Measurements from ENCODE around the gene APLNR. TPM values are rescaled to one million over a fixed set of nuclear protein-coding genes. Genes with fewer than 3 reads are reported as not detected.

Gene APLNR
- polyA plus RNA-seq, 3 donors = 89.4 to 110 (median 101) TPM

DNA sequence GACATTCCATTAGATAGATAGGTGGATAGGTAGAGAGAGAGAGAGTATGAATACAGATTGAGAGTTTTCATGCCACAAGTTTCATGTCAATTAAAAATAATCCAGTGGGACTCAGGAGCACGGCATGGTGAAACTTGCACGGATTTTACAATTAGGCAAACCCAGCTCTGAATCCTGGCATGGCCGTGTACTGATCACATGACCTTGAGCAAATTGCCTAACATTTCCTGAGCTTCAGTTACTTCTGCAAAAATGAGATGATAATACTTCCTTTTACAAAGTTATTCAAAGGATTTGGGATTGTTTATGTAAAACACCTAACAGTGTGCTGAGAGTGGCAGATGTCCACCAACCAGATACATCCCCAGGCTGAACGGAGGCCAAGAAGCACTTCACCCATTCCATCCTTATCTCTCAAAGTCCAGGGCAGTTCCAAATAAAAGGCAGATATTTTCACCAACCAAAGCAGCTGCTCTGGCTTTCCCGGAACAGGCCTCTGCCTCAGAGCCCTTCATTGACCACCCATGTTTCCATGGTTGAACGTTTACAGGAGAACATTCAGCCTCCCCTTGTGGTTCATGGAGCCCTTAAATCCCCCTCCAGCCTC is 17.9 kb downstream of the APLNR start:
- no peak for DNase-seq (ENCODE audit: low read depth in 3 of 3, low spot score in 2 of 3)

DNA sequence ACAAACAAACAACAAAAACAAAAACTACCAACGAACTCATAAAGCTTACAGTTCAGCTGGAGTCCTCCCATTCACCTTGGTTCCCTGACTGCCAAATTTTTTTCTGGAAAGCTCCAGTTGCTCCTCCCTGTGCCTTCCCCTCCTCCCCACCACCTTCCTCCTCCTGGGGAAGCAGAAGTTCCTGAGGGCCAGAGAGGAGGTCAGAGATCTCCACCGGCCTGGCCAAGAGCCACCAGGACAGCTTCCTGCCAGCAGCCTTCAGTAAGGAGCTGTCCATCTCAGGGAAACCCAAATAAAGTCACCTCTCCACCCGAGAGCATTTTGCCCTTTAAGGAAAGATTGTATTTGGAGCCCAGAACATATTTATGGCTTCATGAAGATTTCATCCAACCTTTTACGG is 20.0 kb downstream of the APLNR start:
- no peak for DNase-seq (ENCODE audit: low read depth in 3 of 3, low spot score in 2 of 3)

DNA sequence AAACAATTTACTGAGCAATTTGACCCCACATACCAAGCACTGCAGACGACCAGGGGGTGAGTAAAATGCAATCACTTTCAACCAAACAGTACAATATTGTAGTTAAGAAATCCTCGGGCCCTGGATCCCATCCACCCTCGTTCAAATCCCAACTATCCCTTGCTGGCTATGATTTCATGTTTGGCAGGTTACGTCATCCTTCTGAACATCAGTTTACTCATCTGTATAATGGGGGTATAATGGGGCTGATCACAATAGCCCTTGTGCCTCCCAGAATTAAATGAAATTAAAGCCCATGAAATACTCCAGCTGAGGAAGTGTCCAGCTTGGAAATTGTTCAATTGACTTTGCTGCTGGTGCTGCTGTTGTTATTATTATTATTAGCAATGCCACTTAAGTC is 20.6 kb downstream of the APLNR start:
- no peak for DNase-seq (ENCODE audit: low read depth in 3 of 3, low spot score in 2 of 3)

DNA sequence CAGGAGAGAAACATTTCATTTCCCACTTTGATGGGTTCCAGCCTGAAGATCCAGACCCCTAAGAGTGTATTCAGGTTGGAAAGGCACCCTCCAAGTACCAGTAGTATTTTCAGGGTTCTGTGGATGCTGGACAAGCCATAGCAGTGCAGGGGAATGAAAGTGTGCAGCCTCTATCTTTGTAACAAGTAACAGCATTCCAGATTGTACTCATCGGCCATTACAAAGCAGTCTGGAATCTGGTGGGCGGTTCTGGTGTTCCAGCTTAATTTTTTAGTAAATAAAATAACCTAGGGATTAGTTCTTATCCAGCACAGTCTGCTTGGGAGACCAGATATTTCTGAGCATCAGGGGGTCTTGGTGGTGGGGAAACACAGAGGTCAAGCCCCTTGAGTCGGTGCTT is 22.6 kb downstream of the APLNR start:
- no peak for DNase-seq (ENCODE audit: low read depth in 3 of 3, low spot score in 2 of 3)

DNA sequence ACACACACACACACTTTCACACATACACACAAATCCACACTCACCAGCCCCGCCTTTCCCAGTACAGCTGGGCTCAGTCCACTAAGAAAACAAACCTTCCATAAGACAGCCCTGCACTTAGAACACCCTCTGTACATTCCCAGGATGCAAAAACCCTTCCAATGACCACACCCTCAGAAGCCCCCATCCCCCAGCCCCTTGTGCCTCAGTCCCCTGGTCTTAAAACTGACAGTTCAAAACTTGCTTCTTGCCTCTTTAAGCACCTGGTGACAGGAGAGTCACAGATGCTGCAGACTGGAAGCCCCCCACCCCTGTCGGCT is 23.0 kb downstream of the APLNR start:
- no peak for DNase-seq (ENCODE audit: low read depth in 3 of 3, low spot score in 2 of 3)

DNA sequence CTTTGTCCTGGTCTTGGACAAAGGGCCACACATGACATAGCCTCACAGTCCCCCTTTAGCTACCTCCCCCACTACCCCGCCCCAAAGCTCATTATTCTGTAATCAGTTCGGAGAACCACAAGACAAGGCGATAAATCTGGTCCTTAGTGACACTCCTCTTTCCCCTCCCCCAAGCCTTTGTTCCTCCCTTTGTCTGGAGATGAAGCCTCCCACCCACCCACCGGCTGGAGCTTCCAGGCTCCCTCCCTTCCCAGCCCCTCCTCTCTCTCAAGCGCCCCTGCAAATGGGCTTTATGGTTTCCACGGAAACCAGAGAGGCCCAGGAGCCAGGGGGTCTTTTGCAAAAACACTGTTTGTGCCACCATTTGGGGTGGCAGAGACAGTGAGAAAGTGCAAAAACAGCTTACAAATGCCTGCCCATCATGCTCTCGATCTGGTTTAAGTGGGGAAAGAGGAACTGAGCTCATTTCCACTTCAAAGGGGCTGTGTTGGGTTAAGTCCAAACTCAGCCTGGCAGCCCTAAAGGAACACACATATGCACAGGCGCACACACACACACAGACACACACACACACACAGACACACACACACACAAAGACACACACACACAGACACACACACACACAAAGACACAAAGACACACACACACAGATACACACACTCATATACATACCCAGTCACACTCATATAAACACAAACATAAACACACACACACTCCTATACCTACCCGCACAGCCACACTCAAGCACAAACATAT is 23.5 kb downstream of the APLNR start:
- peak in 2 of 3 donors; percentile 43 to 74 for DNase-seq (ENCODE audit: low read depth in 3 of 3, low spot score in 2 of 3)

DNA sequence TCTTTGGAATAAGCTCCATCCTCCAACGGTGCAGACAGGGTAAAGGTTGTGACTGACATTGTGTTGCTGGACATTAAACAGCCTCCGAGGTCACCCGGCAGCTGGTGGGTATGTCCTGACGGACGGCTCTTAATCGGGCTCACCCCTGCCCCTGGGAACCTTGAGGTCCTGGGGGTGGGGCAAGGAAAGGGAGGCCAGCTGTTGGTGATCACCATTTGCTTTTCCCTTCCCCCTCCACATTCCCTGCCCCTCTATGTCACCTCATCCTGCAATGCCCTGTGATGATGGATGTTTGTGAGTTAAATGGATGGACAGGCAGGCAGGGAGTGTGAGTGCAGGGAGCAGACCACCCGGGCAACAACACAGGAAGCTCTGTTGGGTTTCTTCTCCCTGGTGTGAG is 26.3 kb downstream of the APLNR start:
- no peak for DNase-seq (ENCODE audit: low read depth in 3 of 3, low spot score in 2 of 3)

DNA sequence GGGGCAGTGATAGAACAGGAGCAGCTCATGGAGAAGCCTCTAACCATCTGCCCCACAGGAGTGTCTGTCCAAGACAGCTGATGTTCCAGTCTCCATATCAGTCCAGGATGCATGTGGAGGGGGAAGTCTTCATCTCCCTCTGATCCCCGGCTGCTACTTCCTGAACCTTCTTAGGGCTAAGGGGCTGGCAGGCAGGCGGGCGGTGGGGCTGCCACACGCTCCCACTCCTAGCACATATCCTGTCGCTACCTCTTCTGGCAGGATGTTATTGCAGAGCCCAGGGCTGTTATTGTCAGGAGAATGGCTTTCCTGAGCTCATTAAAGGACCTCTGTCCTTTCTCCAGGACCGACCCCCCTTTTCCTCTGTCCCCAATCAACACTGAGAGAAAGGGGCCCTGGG is 29.9 kb downstream of the APLNR start:
- no peak for DNase-seq (ENCODE audit: low read depth in 3 of 3, low spot score in 2 of 3)

DNA sequence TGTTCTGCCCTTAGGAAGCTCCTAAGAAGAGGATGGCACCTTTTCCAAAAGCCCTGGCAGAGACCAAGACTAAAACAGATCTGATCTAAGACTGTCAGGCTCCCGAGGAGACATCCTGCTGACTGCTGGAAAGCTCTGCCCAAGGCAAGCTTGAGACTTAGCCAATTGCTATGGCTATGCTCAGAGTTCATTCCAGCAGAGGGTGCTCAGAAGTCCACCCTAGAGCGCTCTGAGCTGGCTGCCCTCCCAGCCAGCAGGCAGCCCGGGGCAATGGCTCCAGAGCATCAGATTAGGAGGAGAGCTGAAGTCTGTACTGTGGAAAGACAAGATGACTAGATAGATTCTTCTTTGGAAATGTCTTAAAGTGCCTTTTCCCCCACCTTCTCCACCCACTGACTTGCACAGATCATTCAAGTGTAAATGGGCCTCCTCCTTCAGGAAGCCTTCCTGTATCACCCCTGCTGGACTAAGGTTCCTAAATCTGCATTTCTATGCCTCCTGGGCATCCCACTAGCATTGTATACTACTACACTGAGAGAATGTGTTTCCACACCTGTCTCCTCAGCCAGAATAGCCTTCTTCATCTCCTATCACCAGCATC is 31.9 kb downstream of the APLNR start:
- no peak for DNase-seq (ENCODE audit: low read depth in 3 of 3, low spot score in 2 of 3)

DNA sequence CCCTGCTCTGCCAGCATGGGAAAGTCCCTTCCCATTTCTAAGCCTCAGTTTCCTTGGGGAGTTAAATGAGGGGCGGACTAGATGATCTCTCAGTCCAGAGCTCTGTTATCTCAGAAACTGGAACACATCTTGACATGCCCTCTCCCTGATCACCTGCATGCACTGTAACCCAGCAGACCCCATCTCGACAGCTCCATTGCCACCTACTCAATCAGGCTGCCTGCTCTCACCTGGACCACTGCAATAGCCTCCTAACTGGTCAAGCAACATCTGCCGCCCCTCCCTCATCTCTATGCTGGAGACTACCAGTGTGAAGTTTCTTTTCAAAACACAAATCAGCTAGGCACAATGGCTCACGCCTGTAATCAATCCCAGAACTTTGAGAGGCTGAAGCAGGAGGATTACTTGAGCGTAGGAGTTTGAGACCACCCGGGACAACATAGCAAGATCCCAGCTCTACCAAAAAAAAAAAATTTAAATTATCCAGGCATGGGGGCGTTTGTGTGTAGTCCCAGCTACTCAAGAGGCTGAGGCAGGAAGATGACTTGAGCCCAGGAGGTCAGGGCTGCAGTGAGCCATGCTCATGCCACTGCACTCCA is 33.1 kb downstream of the APLNR start:
- DNase-seq (ENCODE audit: low read depth in 3 of 3, low spot score in 2 of 3) = no peak

DNA sequence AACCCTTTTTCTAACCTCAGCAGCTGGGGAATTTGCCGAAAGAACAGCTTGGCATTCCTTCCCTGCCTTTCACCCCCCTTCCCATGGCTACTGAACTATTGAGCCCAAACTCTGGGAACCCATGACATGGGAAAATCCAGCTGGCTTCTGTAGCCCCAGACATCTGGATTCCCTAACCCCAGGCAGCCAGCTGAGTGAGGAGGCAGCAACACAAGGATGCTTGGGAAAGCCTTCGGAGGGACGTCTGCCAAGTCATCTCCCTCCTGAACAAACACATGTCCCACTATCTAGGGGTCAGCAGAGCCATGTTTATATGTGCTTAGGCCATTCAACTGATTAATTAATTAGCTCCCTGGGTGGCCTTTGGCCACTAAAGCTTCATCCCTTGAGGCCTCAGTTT is 33.7 kb downstream of the APLNR start:
- DNase-seq (ENCODE audit: low read depth in 3 of 3, low spot score in 2 of 3) = no peak

DNA sequence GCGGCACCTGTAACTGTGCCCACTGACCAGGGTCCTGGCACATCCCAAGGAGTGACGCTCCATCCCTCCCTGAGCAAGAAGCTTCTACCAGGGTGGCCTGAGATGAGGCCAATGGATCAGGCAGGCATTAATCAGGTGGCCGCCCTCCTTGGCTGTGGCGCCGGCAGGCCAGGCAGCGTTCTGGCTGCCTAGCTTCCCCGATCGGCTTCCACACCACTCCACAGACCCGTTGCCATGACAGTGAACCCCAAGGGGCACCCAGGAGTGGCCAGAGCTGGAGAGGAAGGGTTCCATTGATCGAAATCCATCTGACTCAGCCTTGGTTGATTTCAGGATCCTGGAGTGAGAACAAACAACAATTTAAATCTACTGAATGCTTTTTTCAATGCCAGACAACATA is 34.8 kb downstream of the APLNR start:
- DNase-seq (ENCODE audit: low read depth in 3 of 3, low spot score in 2 of 3) = no peak

DNA sequence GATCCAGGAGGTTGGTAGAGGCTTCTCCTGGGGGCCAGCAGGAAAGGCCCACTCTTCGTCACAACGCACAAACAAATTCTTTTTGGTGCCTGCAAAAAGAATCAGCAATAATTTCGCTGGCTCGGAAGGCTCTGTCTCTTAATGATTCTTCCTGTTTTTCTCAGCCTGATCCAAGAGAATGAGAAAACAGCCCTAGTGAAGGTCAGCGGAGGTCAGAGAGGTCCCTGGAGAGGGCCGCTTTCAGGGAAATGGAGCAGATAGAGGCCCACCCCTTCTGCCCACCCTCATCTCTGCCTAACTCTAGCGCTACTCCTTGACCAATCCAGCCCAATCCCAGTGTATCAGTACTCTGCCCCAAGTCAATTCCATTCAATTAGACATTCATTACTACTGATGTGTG is 36.1 kb downstream of the APLNR start:
- DNase-seq (ENCODE audit: low read depth in 3 of 3, low spot score in 2 of 3) = no peak

DNA sequence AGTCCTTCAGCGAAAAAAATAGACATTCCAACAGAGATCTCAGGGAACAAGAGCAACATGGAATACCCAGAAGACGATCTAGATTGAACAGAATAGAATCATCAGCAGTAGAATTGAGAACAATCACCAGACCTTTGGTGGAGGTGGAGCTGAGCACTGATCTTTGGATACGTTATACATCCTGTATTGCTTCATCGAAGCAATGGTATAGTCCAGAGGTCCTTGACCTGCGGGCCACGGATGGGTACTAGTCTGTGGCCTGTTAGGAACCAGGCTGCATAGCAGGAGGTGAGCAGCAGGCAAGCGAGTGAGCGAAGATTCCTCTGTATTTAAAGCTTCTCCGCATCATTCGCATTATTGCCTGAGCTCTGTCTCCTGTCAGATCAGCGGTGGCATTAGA is 37.7 kb downstream of the APLNR start:
- DNase-seq (ENCODE audit: low read depth in 3 of 3, low spot score in 2 of 3) = no peak

DNA sequence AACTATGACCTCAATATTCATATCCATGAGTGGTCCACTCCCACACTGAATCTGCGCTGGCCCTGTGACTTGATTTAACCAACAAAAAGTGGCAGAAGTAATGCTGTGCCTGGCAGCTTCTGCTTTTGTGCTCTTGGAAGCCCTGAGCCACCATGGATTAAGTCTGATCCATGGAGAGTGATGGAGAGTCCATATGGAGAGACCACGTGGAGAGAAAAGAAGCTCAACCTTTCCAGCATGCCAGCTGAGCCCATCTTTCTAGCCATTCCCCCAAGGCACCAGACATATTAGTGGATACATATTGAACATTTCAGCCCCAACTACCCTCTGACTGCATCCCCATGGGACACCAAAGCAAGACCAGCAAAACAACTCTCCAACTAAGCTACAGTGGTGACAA is 39.3 kb downstream of the APLNR start:
- DNase-seq (ENCODE audit: low read depth in 3 of 3, low spot score in 2 of 3) = no peak

DNA sequence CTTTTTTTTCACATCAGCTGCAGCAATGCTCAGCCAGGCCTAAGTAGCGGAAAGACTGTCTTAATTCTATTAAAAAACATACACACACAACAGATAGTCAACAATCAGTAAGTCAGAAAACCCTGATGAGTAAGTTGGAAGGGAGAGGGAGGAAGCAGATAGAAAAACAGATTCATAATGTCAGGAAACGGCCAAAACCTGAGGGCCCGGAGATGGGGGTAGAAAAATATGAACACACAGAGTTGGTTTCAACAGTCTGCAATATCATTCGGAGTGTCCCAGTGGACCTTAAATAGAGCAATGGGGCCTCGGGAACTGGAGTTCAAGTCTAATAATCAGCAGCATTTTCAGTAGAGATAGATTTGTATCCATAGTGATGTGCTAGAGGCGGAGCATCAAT is 40.5 kb downstream of the APLNR start:
- DNase-seq (ENCODE audit: low read depth in 3 of 3, low spot score in 2 of 3) = no peak

DNA sequence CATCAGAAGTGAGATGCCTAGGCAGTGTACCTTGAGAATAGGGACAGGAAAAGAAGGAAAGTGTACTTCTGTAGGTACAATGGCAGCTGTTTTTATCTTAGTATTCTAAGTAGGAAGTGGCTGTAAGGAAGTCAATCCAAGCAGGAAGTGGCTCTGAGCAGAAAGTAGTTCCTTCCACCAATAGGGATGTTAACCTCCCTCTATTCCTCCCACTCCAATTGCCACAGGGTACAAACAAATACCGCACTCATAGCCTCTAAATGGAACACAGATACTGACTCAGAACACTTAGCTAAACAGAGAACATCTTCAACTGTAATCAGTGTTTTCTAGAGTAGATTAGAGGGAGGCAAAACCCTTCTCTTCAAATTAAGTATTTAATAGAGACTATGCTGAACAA is 44.7 kb downstream of the APLNR start:
- DNase-seq (ENCODE audit: low read depth in 3 of 3, low spot score in 2 of 3) = no peak

DNA sequence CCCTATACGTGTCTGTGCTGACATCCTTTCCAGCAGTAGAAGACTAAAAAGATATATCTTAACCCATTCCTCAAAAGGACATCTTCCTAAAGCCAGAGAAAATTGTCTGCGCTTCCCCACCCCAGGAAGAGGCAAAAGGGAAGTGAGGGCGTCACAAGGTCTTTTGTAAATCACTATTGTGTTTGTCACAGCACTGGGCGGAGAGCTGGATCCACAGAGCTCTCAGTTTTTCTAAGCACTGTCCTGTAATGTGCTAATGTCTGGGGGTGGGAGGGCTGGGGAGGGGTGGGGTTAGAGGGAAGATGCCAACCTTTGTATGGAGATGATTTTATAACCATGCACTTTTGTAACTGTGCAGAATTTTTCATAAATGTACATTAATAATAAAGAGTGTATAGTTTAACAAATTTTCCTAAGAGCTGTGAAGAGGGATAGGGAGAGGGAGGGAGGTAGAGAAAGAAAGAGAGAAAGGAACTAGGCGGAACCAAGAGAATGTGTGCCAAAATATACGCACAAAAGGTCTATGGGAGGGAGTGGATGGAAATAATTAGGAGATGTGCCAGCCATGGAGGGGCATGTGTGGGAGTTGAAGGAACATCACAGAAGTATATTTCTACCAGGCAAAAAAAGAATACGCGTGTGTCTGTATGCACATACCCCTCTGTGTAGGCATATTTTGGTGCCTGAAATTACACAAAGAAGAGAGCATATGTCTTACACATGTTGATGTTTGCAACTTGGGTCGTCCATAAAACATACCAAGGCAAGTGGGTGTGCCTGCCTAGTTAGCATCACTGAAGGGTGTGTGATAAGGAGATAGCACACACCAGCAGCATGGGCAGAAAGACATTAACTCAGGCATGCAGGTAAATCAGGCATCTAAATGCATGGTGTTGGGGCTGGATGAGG is 45.5 kb downstream of the APLNR start:
- DNase-seq (ENCODE audit: low read depth in 3 of 3, low spot score in 2 of 3) = no peak

DNA sequence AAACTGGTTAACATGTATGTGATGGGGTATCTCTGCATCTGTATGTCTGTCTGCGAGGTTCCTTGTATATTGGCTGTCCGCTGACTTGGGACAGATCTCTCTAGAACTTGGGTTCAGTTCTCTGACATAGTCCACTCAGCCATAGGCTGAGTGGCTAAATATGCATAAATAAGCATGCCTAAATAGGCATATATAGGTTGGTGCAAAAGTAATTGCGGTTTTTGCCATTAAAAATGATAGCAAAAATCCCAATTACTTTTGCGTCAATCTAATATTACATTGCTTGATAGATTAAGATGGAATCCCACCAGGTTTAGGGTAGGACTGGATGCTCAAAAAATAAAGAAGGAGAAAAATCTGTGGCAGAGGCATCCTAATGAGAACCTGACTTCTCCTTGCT is 46.5 kb downstream of the APLNR start:
- no peak for DNase-seq (ENCODE audit: low read depth in 3 of 3, low spot score in 2 of 3)
